Activated gamma-delta T cell treated with anti-CD3 and anti-CD28 coated beads, Interleukin-2, amount 50 U/mL, for 16 hours (primary cell): Measurements from ENCODE around the gene LAMB3.

ENCODE experiments used
- DNase-seq: peaks from one replicate; pipeline ENCODE4 v3.0.0-alpha.2; 2020; ENCODE audit warnings: low read depth

LAMB3 gene

GRCh38 chr1:209617047-209617673 lies 35.1 kb downstream of the LAMB3 start:
- DNase-seq = no peak

GRCh38 chr1:209616366-209617046 lies 35.7 kb downstream of the LAMB3 start:
- no peak for DNase-seq

- no peak for DNase-seq
Measured at GRCh38 chr1:209614906-209615305, 37.3 kb downstream of the LAMB3 start.

GRCh38 chr1:209614151-209614420 lies 38.1 kb downstream of the LAMB3 start:
- no peak for DNase-seq

GRCh38 chr1:209613400-209614150 lies 38.6 kb downstream of the LAMB3 start:
- no peak for DNase-seq

- no peak for DNase-seq
Measured at GRCh38 chr1:209612646-209613399, 39.4 kb downstream of the LAMB3 start.

GRCh38 chr1:209611771-209612570 lies 40.3 kb downstream of the LAMB3 start:
- DNase-seq = no peak

GRCh38 chr1:209610631-209610905 lies 41.7 kb downstream of the LAMB3 start:
- no peak for DNase-seq

- DNase-seq = no peak
Measured at GRCh38 chr1:209609791-209610630, 42.2 kb downstream of the LAMB3 start.

- DNase-seq = no peak
Measured at GRCh38 chr1:209609041-209609790, 43.0 kb downstream of the LAMB3 start.

- no peak for DNase-seq
Measured at GRCh38 chr1:209607795-209608178, 44.4 kb downstream of the LAMB3 start.

- DNase-seq = no peak
Measured at GRCh38 chr1:209607102-209607794, 45.0 kb downstream of the LAMB3 start.

GRCh38 chr1:209603877-209604276 lies 48.3 kb downstream of the LAMB3 start:
- no peak for DNase-seq

- DNase-seq = no peak
Measured at GRCh38 chr1:209601809-209602657, 50.2 kb downstream of the LAMB3 start.

GRCh38 chr1:209600541-209600940 lies 51.7 kb downstream of the LAMB3 start:
- no peak for DNase-seq

- no peak for DNase-seq
Measured at GRCh38 chr1:209598227-209598626, 54.0 kb downstream of the LAMB3 start.

GRCh38 chr1:209597499-209597898 lies 54.7 kb downstream of the LAMB3 start:
- DNase-seq = no peak

- no peak for DNase-seq
Measured at GRCh38 chr1:209595599-209596285, 56.5 kb downstream of the LAMB3 start.
